HepG2 (cell line): Measurements from ENCODE around the gene SPRY1. TPM values are rescaled to one million over a fixed set of nuclear protein-coding genes. Genes with fewer than 3 reads are reported as not detected.
A peak's percentile ranks its signal among the peaks of the same experiment; 100 is the strongest.

Experiments used
- BCL6 ChIP-seq: IDR thresholded peaks from 2 replicates; pipeline ENCODE4 v1.6.1; 2016; ENCODE audit warnings: missing genetic modification reagents, missing compliant biosample characterization
- CBX5 ChIP-seq: sonication (generic); formaldehyde crosslinking; IDR thresholded peaks from 2 replicates; pipeline ENCODE4 v1.4.0; 2020; ENCODE audit warnings: missing genetic modification reagents, borderline replicate concordance
- ERF ChIP-seq: IDR thresholded peaks from 2 replicates; pipeline ENCODE4 v1.6.1; 2018; ENCODE audit warnings: missing biosample characterization, missing genetic modification reagents
- GATAD1 ChIP-seq: IDR thresholded peaks from 2 replicates; pipeline ENCODE4 v1.6.1; 2016; ENCODE audit warnings: missing genetic modification reagents, missing compliant biosample characterization
- GLI4 ChIP-seq: sonication (generic); formaldehyde crosslinking; IDR thresholded peaks from 2 replicates; pipeline ENCODE4 v1.5.1; 2020; ENCODE audit warnings: missing genetic modification reagents, mild to moderate bottlenecking, moderate library complexity, borderline replicate concordance
- HMG20A ChIP-seq: IDR thresholded peaks from 2 replicates; pipeline ENCODE4 v1.6.1; 2016; ENCODE audit warnings: borderline replicate concordance
- NR0B2 ChIP-seq: sonication (generic); formaldehyde crosslinking; IDR thresholded peaks from 2 replicates; pipeline ENCODE4 v1.4.0; 2020; ENCODE audit warnings: mild to moderate bottlenecking, missing genetic modification reagents
- NR3C1 ChIP-seq: sonication (generic); formaldehyde crosslinking; IDR thresholded peaks from 2 replicates; pipeline ENCODE4 v1.4.0; 2020; ENCODE audit warnings: missing genetic modification reagents
- SRY ChIP-seq: sonication (generic); formaldehyde crosslinking; IDR thresholded peaks from 2 replicates; pipeline ENCODE4 v1.8.0; 2022; ENCODE audit warnings: mild to moderate bottlenecking, missing genetic modification reagents
- TCF7 ChIP-seq: sonication (generic); IDR thresholded peaks from 2 replicates; pipeline ENCODE4 v1.6.1; 2016; ENCODE audit warnings: antibody characterized with exemption, low read depth
- TCF7L2 ChIP-seq: IDR thresholded peaks from 2 replicates; pipeline ENCODE4 v1.6.1; 2011; ENCODE audit warnings: mild to moderate bottlenecking, low read depth, low read length, moderate library complexity
- TEAD3 ChIP-seq: optimal IDR thresholded peaks from 2 replicates; pipeline ENCODE3; 2016; ENCODE audit warnings: borderline replicate concordance
- ZBTB40 ChIP-seq, 2 experiments: fragments of 450-650 bp in 1 of 2; sonication (generic) in 1 of 2; formaldehyde crosslinking in 1 of 2; IDR thresholded peaks; 2 replicates each; pipeline versions ENCODE4 v1.6.1 to v1.8.0; 2016 to 2022; ENCODE audit warnings: antibody characterized with exemption in 1 of 2, mild to moderate bottlenecking in 1 of 2, missing genetic modification reagents in 1 of 2
- ZBTB46 ChIP-seq: sonication (generic); formaldehyde crosslinking; IDR thresholded peaks from 2 replicates; pipeline ENCODE4 v1.4.0; 2020; ENCODE audit warnings: mild to moderate bottlenecking, missing genetic modification reagents, borderline replicate concordance
- polyA plus RNA-seq, 8 experiments: library from polyadenylated mRNA; depleted of rRNA in 3 of 8; stranded (reverse) in 7 of 8; unstranded in 1 of 8; fragments of >200 nt; fragmentation: Illumina TruSeq in 4 of 8; extraction: Trizol in 4 of 8; gene quantifications; 2 replicates each; pipeline versions ENCODE4 v1.2.1 to v1.2.3, GENCODE V29; 2011 to 2016; ENCODE audit warnings: low read depth in 4 of 8, missing spikeins in 1 of 8, mixed read lengths in 1 of 8; ENCODE audit not compliant: insufficient read depth in 1 of 8
- total RNA-seq, 5 experiments: library from RNA; depleted of rRNA; stranded (reverse); fragments of >200 nt; fragmentation: Illumina TruSeq; extraction: Trizol; gene quantifications; 2 replicates each; pipeline ENCODE4 v1.2.3, GENCODE V29; 2016; ENCODE audit warnings: low read depth in 1 of 5

The SPRY1 gene
- total and polyA plus RNA-seq, 2 of the 13 experiments (the other 11 are each of a cell fraction or from before 2014, with no cell fraction given): 24.7 to 33.4 TPM

- TF ChIP-seq ZBTB46 (CRISPR knock-in tag) (no peak), NR3C1 (CRISPR knock-in tag) (no peak), ZBTB40 (IDR thresholded peaks at IDR 0.05) (no peak), ZBTB40 (CRISPR knock-in tag; IDR thresholded peaks at IDR 0.05) (no peak), SRY (CRISPR knock-in tag) (no peak), CBX5 (no peak), TEAD3 (CRISPR knock-in tag) (peak; percentile 42), TCF7L2 (peak; percentile 79), BCL6 (CRISPR knock-in tag) (peak; percentile 44; the same call in 1 of the 2 replicates), NR0B2 (CRISPR knock-in tag) (no peak), HMG20A (CRISPR knock-in tag) (no peak), GATAD1 (no peak), ERF (CRISPR knock-in tag) (no peak), GLI4 (CRISPR knock-in tag) (no peak), TCF7 (peak; percentile 80)
These were observed 47.0 kb upstream of the SPRY1 start (continued) for GRCh38 chr4:123349421-123350190.
